ENCODE results near the gene ARID1A. TPM values are rescaled to one million over a fixed set of nuclear protein-coding genes. Genes with fewer than 3 reads are reported as not detected.
"Not testable (repeated sequence)": the region's sequence is repeated elsewhere in the genome, so short reads cannot be mapped to it uniquely, and the experiment has no call there.

The ARID1A gene
- 29.4 TPM for total RNA-seq
- long read RNA-seq, partial matches to known transcripts = 20 of 23 reads
- long read RNA-seq, other reads (novel, unspliced or antisense) = 0 of 23 reads

GRCh38 chr1:26695356-26696118 lies at the start of gene ARID1A:
ARID1A (plus strand) TSS chr1:26696015; CDS start chr1:26696404, 389 bp downstream.
- peak; percentile 72 for ATAC-seq (ENCODE audit: poor library complexity)

DNA sequence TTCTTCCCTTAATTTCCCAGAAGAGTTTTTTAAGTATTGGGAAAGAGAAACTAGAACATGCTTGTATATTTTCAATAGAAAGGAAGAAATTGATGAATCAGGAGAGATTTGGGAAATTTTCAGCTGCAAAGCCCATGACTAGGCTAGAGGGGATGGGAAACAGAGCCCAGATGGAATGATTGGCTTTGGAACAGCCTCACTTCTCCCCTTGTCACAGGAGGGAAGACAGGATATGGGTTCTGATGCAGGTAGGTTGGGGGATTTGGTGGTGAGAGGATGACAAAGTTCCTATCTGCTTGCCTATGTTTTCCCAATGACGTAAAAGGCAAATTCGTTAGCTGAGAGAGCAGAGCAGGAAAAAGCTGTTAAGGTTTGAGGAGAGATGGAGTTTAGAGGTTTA lies 31.0 kb upstream of the ARID1A start:
- DNase-seq (no peak), ATAC-seq (ENCODE audit: poor library complexity) (no peak)
- intact Hi-C loops (cut with DNase I) = no loop called here

More at GRCh38 chr1:26695356-26696118, at the start of gene ARID1A:
- peak; percentile 98 for DNase-seq
- intact Hi-C loops (cut with DNase I) = loop anchor here (2.0 to 5.0 kb wide), 2 partner anchors 57 to 93 kb away; no protein-coding TSS in a partner anchor

- ATAC-seq (ENCODE audit: poor library complexity) (no peak), DNase-seq (no peak)
- intact Hi-C loops (cut with DNase I) = no loop called here
These were observed 29.0 kb upstream of the ARID1A start for GRCh38 chr1:26666855-26667254.

- intact Hi-C loops (cut with DNase I); ATAC-seq (ENCODE audit: poor library complexity): not testable (repeated sequence)
These were observed 27.6 kb upstream of the ARID1A start for GRCh38 chr1:26668106-26668786.

GRCh38 chr1:26677306-26678115 lies 18.3 kb upstream of the ARID1A start:
- DNase-seq (peak; percentile 86), ATAC-seq (ENCODE audit: poor library complexity) (peak; percentile 95)
- intact Hi-C loops (cut with DNase I) = no loop called here

More at GRCh38 chr1:26668106-26668786, 27.6 kb upstream of the ARID1A start:
- not testable (repeated sequence) for DNase-seq

GRCh38 chr1:26684763-26685508 lies 10.9 kb upstream of the ARID1A start:
- DNase-seq = no peak
- no peak for ATAC-seq (ENCODE audit: poor library complexity)
- intact Hi-C loops (cut with DNase I) = loop anchor here (5.0 kb wide), 1 partner anchor 83 kb away; no protein-coding TSS in a partner anchor

DNA sequence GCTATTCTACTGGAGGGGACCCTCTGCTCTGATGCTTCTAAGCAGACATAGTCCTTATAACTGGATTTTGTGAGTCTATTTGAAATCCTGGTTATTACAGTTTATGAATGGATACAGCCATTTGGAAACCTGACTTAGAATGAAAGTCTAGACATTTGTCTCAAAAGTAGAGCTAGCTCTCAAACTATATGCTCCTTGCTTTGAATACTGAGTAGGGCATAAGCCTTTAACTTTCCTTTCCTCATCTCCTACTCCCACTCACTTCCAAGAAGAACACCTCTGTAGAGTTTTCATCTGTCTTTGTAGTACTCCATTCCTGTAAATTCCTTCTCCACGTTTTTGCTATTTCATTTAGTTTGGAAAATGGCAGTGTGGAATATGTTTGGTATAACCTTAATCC lies 9.0 kb upstream of the ARID1A start:
- ATAC-seq (ENCODE audit: poor library complexity) = no peak
- no peak for DNase-seq
- intact Hi-C loops (cut with DNase I) = loop anchor here (5.0 kb wide), 1 partner anchor 84 kb away; no protein-coding TSS in a partner anchor

DNA sequence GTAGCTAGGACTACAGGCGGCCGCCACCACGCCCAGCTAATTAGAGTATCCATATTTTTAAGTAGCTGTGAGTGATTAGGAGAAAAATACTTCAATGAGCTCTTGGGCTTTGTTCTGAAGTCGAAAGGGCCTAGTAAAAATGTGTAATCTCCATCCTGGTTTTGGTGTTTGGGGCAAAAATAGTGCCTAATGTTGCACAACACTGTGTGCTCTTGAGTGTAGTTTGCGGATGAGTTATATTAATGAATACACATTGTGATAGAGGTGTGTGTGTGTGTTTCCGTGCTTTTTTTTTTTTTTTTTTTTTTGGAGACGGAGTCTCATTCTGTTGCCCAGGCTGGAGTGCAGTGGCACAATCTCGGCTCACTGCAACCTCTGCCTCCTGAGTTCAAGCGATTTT lies 6.3 kb upstream of the ARID1A start:
- no peak for ATAC-seq (ENCODE audit: poor library complexity)
- intact Hi-C loops (cut with DNase I) = loop anchor here (5.0 kb wide), 1 partner anchor 87 kb away; no protein-coding TSS in a partner anchor
- DNase-seq = no peak

DNA sequence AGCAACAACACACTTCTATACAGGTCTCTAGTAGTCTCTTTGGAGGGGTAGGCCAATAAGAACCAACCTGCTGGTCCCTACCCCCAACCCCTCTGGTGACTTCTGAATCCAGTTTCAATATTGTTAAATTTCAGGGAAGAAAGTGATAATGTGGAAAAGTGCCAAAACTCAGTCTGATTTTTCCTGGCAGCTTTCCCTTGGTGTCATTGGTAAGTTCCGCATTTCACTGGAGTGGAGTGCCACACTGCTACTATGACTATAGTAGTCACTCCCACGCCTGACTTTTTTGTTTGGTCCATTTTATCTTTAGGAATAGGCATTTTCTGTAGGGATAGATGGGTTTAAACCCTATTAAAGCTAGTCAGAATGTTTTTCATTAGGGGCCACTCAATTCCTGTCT lies 5.7 kb upstream of the ARID1A start:
- ATAC-seq (ENCODE audit: poor library complexity) = no peak
- no peak for DNase-seq
- intact Hi-C loops (cut with DNase I) = no loop called here

DNA sequence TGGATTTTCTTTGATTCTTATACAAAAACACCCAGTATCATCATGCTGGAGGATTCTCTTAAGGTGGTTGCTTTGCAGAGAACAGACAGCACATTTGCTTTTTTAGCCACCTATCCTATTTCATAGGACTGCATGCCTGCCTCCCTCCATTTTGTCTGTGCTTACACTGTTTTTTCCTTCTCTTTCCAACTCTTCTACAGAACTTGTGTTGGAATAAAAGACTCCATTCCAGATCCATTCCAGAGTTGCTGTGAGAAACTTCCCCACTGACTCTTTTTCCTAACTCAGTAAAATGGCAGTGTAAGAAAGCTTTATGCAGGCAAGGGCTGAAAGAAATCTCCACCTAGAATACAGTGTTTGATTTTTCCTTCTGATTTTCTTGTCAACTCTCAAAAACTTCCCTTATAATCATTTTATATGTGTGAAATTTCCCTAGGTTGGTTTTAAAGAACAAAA lies 5.2 kb upstream of the ARID1A start:
- ATAC-seq (ENCODE audit: poor library complexity) = no peak
- no peak for DNase-seq
- intact Hi-C loops (cut with DNase I) = no loop called here

DNA sequence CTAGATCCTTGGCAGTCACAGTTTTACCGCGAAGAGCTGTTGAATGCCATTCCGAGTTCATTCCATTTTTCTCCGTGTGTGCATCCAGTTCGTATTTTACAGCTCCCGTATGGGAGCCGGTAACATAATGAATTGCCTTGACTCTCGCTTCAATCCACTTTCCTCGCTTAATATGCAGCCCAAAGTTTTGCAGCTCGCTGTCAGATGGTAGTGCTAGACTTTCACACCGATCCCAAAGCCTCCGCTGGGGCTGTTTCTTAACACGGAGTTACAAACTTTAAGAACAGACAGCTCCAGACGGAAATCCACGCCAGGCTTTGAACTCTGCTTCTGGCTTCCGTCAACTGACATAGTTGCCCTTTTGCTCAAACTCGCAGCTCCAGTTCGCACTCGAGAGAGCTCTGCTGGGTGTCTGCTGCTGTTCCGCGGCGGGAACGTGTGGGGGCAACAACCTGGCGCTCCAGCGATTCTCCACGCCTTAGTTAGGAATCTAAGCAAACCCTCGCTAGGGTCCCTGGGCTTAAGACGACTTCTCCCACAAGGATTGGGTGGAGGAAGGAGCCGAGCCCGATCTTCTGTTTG lies 3.5 kb upstream of the ARID1A start:
- intact Hi-C loops (cut with DNase I) = no loop called here
- peak; percentile 87 for DNase-seq
- peak; percentile 68 for ATAC-seq (ENCODE audit: poor library complexity)

DNA sequence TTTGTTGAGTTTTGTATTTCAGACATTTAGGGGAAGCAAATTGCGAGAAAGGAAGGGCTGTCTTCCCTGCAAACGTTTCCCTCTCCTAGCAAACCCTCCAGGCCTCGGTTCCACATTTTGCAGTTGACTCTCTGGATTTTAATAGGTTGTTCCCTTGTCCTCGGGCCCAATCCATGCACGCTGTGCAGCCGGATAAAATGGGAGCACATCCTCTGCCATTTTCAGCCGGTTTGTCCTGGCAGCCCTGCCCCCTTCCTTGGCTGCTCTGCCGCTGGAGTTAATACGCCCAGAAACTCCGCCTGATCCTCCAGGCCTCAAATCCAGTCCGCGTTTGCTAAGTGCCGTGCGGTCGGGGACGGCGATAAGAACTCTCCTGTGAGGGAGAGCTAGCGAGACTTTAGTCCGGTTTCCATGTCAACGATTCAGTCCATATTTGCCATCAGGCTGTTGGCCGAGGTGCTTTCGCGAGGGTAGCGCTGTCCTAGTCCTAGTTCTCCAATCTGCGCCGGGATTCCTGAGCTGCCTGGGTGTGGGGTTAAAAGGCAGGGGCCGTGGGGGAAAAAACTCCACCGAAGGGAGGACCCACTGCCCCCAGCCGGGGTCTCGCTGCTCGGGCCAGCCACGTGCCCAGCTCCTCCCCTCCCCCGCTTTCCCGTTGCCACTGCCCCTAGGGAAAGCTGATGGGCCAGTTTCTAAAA lies 2.9 kb upstream of the ARID1A start:
- intact Hi-C loops (cut with DNase I) = no loop called here
- ATAC-seq (ENCODE audit: poor library complexity) = peak; percentile 75
- peak; percentile 95 for DNase-seq

DNA sequence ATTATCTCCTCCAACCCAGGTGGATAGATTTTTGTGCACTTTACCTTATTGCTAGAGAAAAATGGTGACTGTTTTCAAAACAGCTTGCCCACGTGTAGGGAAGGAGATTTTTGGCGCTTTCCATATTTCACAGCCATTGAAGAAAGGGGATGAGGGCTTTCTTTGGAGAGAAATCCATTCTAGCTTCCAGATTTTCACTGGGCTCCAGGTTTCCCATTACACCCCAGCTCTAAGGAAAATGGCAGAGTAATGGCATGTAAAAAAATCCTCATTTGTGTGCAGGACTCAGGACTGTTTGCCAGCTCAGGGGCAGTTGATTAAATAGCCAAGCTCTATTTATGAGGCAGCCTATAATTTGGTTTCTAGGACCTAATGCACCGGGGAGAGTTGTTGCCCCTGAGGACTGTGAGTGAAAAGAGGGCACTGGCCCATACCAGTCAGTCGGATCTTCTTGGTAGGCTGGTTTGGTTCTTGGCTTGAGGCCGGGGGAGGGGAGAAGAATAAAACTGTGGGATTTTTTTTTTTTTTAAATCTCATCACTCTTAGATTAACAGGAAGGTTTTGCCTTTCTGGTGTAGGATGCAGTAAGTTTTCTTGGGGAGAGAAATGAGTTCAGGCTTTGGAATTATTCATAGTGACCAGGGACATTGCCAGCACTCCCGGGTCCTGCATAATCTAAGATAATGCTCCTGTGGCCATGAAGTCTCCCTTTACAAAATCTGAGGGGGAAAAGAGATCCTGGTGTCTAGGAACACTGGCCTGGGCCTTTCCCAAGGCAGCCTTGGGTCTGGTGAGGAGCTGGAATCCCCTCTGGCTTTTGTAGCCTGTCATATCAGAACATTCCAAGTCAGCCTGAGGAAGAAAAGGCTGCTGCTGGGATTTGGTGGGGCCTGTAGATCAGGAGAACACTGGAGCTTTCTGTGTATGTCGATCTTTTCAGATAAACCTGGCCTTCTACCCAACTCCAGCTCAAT lies 1.9 kb upstream of the ARID1A start:
- intact Hi-C loops (cut with DNase I) = loop anchor here (2.0 kb wide), 1 partner anchor 95 kb away; no protein-coding TSS in a partner anchor
- ATAC-seq (ENCODE audit: poor library complexity) = no peak
- no peak for DNase-seq

- ATAC-seq (ENCODE audit: poor library complexity) = no peak
- no peak for DNase-seq
- intact Hi-C loops (cut with DNase I) = loop anchor here (2.0 to 5.0 kb wide), 2 partner anchors 58 to 94 kb away; no protein-coding TSS in a partner anchor
These were observed 1.0 kb upstream of the ARID1A start for GRCh38 chr1:26694638-26695355.

DNA sequence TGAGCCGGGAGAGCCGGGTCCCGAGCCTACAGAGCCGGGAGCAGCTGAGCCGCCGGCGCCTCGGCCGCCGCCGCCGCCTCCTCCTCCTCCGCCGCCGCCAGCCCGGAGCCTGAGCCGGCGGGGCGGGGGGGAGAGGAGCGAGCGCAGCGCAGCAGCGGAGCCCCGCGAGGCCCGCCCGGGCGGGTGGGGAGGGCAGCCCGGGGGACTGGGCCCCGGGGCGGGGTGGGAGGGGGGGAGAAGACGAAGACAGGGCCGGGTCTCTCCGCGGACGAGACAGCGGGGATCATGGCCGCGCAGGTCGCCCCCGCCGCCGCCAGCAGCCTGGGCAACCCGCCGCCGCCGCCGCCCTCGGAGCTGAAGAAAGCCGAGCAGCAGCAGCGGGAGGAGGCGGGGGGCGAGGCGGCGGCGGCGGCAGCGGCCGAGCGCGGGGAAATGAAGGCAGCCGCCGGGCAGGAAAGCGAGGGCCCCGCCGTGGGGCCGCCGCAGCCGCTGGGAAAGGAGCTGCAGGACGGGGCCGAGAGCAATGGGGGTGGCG lies 371 bp downstream of the ARID1A start:
- DNase-seq = peak; percentile 60
- no peak for ATAC-seq (ENCODE audit: poor library complexity)
- intact Hi-C loops (cut with DNase I) = loop anchor here (5.0 kb wide), 1 partner anchor 56 kb away; no protein-coding TSS in a partner anchor
